Fibroblast of skin of left biceps (primary cell): ENCODE measurements around the gene SMIM44.

Experiments used
- DNase-seq, 2 experiments: peaks; one replicate each; pipeline ENCODE4 v3.0.0-alpha.2; 2013; ENCODE audit warnings: low read depth in 2 of 2

SMIM44 gene

GRCh38 chr19:3500429-3501101, 17.3 kb upstream of the SMIM44 start, which contains the start of gene DOHH:
DOHH (minus strand) TSS chr19:3500674; CDS start chr19:3496814, 3,860 bp downstream.
- DNase-seq, result peak; percentile 87 to 89

DNA sequence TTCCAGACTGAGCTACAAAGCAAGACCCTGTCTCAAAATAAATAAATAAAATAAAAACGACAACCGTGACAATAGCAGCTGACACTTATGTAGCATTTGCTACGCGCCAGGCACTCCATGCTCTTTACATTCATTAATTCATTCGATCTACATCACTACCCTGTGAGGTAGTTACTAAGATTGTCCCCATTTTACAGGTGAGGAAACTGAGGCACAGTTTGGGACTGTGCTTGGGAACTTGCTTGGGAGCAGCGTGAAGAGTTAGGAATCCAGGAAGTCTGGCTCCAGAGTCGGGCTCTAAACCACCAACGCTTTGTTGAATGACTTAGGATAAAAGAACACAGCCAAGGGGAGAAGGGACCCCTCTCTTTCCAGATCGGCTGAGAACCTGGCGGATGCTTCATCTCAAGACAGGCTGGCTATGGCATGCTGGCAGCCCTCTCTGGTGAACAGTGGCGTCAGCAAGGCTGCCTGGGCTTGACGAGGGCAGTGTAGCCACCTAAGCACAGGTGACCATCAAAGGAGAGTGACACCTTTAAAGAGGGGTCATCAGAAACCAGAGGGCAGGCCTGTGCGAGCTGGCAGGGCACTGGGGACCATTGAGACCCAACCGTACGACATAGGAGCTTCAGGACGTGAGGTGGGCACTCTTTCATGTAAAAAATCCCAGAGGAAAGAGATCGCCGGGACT, 16.6 kb upstream of the SMIM44 start:
- no peak for DNase-seq

DNA sequence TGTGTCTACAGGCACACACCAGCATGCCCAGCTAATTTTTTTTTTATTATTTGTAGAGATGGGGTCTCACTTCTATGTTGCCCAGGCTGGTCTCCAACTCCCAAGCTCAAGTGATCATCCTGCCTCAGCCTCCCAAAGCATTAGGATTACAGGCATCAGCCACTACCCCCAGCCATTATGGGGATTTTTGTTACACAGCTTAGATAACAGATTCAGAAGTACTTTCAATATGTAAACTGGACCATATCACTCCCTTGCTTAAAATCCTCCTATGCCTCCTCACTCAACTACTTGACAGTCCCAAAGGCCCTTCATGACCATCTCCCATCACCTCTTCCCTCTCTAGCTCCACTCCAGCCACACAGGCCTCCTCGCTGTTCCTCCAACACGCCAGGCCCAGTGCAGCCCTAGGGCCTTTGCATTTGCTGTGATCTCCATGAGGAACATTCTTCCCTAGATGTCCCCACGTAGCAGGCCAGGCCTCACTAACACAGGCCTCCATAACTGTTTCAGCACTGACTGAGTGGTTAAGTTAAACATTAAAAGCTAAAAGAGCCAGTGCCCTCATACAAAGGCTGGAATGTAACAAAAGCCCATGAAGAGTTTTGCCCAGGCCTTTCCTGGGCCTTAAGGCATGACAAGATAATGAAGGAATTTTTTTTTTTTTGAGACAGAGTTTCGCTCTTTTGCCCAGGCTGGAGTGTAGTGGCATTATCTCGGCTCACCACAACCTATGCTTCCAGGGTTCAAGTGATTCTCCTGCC, 14.7 kb upstream of the SMIM44 start:
- no peak for DNase-seq

GRCh38 chr19:3496392-3497273, 13.4 kb upstream of the SMIM44 start:
- DNase-seq, result no peak

GRCh38 chr19:3494559-3494958, 11.3 kb upstream of the SMIM44 start:
- no peak for DNase-seq

GRCh38 chr19:3494051-3494450, 10.8 kb upstream of the SMIM44 start:
- DNase-seq, result no peak

DNA sequence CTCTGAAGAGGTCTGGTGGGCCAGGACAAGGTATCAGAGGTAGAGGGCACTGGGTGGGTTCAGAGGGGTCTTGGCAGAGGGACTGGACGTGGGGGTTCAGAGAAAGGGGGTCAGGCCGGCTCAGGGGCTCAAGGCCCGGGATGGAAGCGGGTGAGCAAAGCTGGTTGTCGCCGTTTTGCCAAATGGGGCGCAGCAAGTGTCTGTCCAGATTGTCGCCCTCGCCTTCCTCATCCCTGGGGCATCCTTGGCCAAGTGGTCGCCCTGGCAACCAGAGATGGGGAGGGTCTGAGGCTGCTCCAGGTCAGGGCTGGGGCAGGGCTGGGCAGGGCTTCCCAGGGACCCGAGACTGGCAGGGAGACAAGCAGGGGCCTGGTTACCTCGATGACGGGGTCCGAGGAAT, 10.4 kb upstream of the SMIM44 start:
- DNase-seq, result no peak

DNA sequence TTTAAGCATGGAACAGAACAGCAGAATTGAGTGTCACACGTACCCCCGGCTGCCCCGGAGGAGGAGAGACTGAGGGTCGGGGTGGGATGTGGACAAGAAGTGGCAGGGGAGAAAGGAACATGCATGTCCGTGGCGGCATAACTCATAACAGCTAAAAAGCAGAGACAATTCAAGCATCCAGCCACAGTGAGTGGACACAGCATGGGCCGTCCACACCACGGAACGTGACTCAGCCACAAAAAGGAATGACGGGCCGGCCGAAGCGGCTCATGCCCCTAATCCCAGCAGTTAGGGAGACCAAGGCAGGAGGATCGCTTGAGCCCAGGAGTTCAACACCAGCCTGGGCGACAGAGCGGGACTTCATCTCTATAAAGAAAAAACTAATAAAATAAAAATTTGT, 9.7 kb upstream of the SMIM44 start:
- DNase-seq, result no peak

GRCh38 chr19:3492131-3492839, 9.0 kb upstream of the SMIM44 start:
- DNase-seq, result no peak

DNA sequence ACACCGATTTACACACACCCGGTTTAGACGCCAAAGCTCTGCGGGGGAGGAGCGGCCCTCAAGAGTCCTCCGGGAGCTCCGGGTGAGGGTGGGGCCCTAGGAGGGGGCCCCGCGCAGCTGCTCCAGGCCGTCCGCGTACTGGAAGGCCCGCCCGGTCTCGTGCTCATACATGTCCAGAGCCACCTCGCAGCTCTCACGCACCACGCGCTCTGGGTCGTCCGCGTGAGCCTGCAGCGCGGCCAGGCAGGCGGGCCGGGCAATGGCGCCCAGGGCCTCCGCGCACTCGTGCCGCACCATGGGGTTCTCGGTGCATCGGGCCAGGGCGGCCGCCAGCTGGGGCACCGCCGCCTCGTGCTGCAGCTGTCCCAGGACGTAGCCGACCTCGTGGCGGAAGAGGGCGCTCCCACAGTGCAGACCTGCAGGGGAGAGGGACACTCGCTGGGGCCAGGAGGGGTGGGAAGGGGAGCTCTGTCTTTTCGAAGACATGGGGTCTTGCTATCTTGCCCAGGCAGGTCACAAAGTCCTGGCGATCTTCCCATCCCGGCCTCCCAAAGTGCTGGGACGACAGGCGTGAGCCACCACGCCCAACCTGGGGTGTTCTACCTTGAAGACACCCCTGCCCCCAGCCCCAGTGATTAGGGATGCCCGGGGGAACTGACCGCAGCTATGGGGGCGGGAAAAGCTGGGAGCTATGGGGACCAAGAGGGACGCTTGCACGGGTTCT, 8.3 kb upstream of the SMIM44 start:
- no peak for DNase-seq

GRCh38 chr19:3482507-3483225, 575 bp downstream of the SMIM44 start:
- no peak for DNase-seq

- no peak for DNase-seq
Observed at GRCh38 chr19:3481241-3482090, 1.8 kb downstream of the SMIM44 start.

GRCh38 chr19:3480383-3481091, 2.7 kb downstream of the SMIM44 start, which contains the start of gene SMIM24:
SMIM24 (minus strand) TSS chr19:3480525; CDS start chr19:3480463, 62 bp downstream.
- DNase-seq, result no peak

- DNase-seq, result no peak
Observed at GRCh38 chr19:3479834-3480215, 3.4 kb downstream of the SMIM44 start.

DNA sequence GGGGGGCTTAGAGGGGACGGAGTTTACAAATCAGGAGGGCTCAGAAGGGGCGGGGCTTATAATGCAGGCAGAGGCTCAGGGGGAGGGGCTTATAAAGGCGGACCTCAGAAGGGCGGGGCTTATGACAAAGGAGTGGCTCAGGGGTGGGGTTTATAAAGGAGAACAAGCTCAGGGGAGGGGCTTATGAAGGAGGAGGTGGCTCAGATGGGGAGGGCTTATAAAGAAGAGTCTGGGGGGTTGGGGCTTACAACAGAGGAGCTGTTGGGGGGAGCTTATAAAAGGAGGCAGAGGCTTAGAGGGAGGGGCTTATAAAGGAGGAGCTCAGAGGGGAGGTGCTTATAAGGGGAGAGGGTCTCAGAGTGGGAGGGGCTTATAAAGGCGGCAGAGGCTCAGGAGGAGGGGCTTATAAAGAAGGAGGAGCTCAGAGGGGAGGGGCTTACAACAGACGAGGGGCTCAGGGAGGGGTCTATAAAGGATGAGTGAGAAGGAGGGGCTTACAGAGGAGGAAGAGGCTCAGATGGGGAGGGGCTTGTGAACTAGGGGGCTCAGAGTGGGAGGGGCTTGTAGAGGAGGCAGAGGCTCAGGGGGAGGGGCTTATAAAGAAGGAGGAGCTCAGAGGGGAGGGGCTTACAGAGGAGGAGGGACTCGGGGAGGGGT, 3.9 kb downstream of the SMIM44 start:
- no peak for DNase-seq

DNA sequence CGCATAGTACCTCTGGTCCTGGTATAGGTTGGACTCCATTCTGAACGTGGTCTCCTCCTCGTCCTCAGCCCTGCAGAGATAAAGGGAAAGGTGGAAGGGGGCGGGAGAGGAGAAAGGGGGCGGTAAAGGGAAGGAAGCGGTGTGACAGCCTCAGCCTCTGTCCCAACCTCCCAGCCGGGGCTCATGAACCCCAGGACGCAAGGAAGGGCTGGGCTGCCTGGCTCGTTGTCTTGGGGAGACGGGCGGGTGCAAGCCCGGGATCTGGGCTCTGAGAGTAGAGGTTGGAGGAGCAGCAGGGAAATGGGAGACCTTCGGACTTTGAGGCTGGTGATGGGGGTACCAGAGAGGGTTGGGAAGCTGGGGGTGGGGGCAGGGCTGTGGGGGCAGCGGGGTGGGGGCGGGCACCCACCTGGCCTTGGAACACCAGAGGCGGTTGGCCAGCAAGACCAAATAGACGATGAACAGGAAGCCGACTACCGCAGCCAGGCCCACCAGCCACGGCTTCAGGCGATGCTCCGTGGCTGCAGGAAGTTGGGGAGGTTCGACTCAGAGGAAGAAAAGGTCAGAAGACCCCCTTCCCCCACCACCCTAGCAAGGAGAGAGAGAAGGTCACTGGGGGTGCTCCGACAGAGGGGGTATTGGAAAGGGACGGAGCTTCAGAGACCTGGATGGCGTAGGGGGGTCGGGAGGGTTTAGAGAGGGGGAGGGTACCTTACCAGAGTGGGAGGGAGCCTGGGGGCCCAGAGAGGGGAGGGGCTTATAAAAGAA, 4.6 kb downstream of the SMIM44 start:
- DNase-seq, result no peak

GRCh38 chr19:3477951-3478350, 5.3 kb downstream of the SMIM44 start:
- no peak for DNase-seq
